ENCODE results near the gene COBL.

COBL gene

GRCh38 chr7:51340936-51341335 is 24.3 kb upstream of the COBL start:
- no peak for DNase-seq (ENCODE audit: low read depth, low spot score)
- H3K4me3 ChIP-seq (ENCODE audit: low read depth, low read length), result no peak overlapping the region
- no peak for TF ChIP-seq CTCF (IDR thresholded peaks at IDR 0.05; ENCODE audit: low read depth, low read length)
- in situ Hi-C loops (cut with HindIII; ENCODE audit: low sequenced_read_pairs), result no loop called here

- no peak for DNase-seq (ENCODE audit: low read depth, low spot score)
- no peak for TF ChIP-seq CTCF (IDR thresholded peaks at IDR 0.05; ENCODE audit: low read depth, low read length)
- H3K4me3 ChIP-seq (ENCODE audit: low read depth, low read length), result no peak overlapping the region
- in situ Hi-C loops (cut with HindIII; ENCODE audit: low sequenced_read_pairs), result no loop called here
Measured at GRCh38 chr7:51340029-51340838, 23.6 kb upstream of the COBL start.

- no peak for TF ChIP-seq CTCF (IDR thresholded peaks at IDR 0.05; ENCODE audit: low read depth, low read length)
- no peak overlapping the region for H3K4me3 ChIP-seq (ENCODE audit: low read depth, low read length)
- DNase-seq (ENCODE audit: low read depth, low spot score), result no peak
- in situ Hi-C loops (cut with HindIII; ENCODE audit: low sequenced_read_pairs), result no loop called here
Measured at GRCh38 chr7:51335057-51335456, 18.4 kb upstream of the COBL start.

- no peak overlapping the region for H3K4me3 ChIP-seq (ENCODE audit: low read depth, low read length)
- in situ Hi-C loops (cut with HindIII; ENCODE audit: low sequenced_read_pairs), result no loop called here
- DNase-seq (ENCODE audit: low read depth, low spot score), result no peak
- no peak for TF ChIP-seq CTCF (IDR thresholded peaks at IDR 0.05; ENCODE audit: low read depth, low read length)
Measured at GRCh38 chr7:51329696-51330263, 13.2 kb upstream of the COBL start.

- TF ChIP-seq CTCF (IDR thresholded peaks at IDR 0.05; ENCODE audit: low read depth, low read length), result no peak
- no peak overlapping the region for H3K4me3 ChIP-seq (ENCODE audit: low read depth, low read length)
- in situ Hi-C loops (cut with HindIII; ENCODE audit: low sequenced_read_pairs), result no loop called here
- DNase-seq (ENCODE audit: low read depth, low spot score), result no peak
Measured at GRCh38 chr7:51328351-51328801, 11.8 kb upstream of the COBL start.

GRCh38 chr7:51327287-51327717 is 10.7 kb upstream of the COBL start:
- H3K4me3 ChIP-seq (ENCODE audit: low read depth, low read length), result no peak overlapping the region
- in situ Hi-C loops (cut with HindIII; ENCODE audit: low sequenced_read_pairs), result no loop called here
- no peak for DNase-seq (ENCODE audit: low read depth, low spot score)
- no peak for TF ChIP-seq CTCF (IDR thresholded peaks at IDR 0.05; ENCODE audit: low read depth, low read length)
